ENCODE measurements around the gene ELOB. TPM values are rescaled to one million over a fixed set of nuclear protein-coding genes. Genes with fewer than 3 reads are reported as not detected.

ELOB gene
- total and polyA plus RNA-seq, 3 experiments from 2014 or later = 274 to 338 (median 322) TPM

GRCh38 chr16:2742323-2743006 is 34.6 kb downstream of the ELOB start:
- H3K27me3 ChIP-seq (ENCODE audit: insufficient read depth, low read length, poor library complexity, severe bottlenecking) = no peaks in the 10 kb centered on the region
- no peaks in the 10 kb centered on the region for H3K36me3 ChIP-seq (ENCODE audit: insufficient read depth, low read length)
- Mint-ChIP-seq H3K27me3 (peaks cover 0 to 6% of the 10 kb centered on the region in 2 donors), H3K36me3 (no peaks in the 10 kb centered on the region), H3K4me1 (no peaks in the 10 kb centered on the region), H3K9me3 (no peaks in the 10 kb centered on the region), H3K4me3 (no peak overlapping the region), H3K27ac (peak overlapping the region in 1 of 8 donors; percentile 11)
- no peak overlapping the region for H3K27ac ChIP-seq (ENCODE audit: low read depth, low read length)
- H3K4me3 ChIP-seq (ENCODE audit: low read length) = no peak overlapping the region
- no peaks in the 10 kb centered on the region for H3K4me1 ChIP-seq (ENCODE audit: insufficient read depth, low read length)
- CTCF ChIA-PET = no interaction called here
- no peak for DNase-seq
- POLR2A ChIA-PET = no interaction called here
- no peaks in the 10 kb centered on the region for H3K9me3 ChIP-seq (ENCODE audit: low read length)

- H3K4me3 Mint-ChIP-seq = peak overlapping the region in 1 of 7 donors; percentile 24
- POLR2A ChIA-PET = no interaction called here
- no peaks in the 10 kb centered on the region for H3K36me3 ChIP-seq (ENCODE audit: insufficient read depth, low read length)
- H3K9me3 ChIP-seq (ENCODE audit: low read length) = no peaks in the 10 kb centered on the region
- CTCF ChIA-PET = interaction anchor here (1.1 kb wide), 1 partner anchor 128 kb away, joined by 3 read pairs; no protein-coding TSS in a partner anchor
- no peaks in the 10 kb centered on the region for H3K4me1 Mint-ChIP-seq
- no peak for DNase-seq
- no peak overlapping the region for H3K27ac ChIP-seq (ENCODE audit: low read depth, low read length)
- no peaks in the 10 kb centered on the region for H3K27me3 ChIP-seq (ENCODE audit: insufficient read depth, low read length, poor library complexity, severe bottlenecking)
- no peaks in the 10 kb centered on the region for H3K4me1 ChIP-seq (ENCODE audit: insufficient read depth, low read length)
- peaks cover 4 to 7% of the 10 kb centered on the region in 2 donors for H3K27me3 Mint-ChIP-seq
- H3K36me3 Mint-ChIP-seq = no peaks in the 10 kb centered on the region
- H3K27ac Mint-ChIP-seq = peak overlapping the region in 1 of 8 donors; percentile 57
- H3K4me3 ChIP-seq (ENCODE audit: low read length) = no peak overlapping the region
- H3K9me3 Mint-ChIP-seq = no peaks in the 10 kb centered on the region
These were observed 35.9 kb downstream of the ELOB start for GRCh38 chr16:2741168-2741567.

- Mint-ChIP-seq H3K27me3 (peaks cover 4 to 6% of the 10 kb centered on the region in 2 donors), H3K9me3 (no peaks in the 10 kb centered on the region), H3K27ac (no peak overlapping the region), H3K4me1 (no peaks in the 10 kb centered on the region), H3K4me3 (peak overlapping the region in 1 of 7 donors; percentile 45), H3K36me3 (no peaks in the 10 kb centered on the region)
- H3K9me3 ChIP-seq (ENCODE audit: low read length) = no peaks in the 10 kb centered on the region
- H3K27ac ChIP-seq (ENCODE audit: low read depth, low read length) = no peak overlapping the region
- H3K4me3 ChIP-seq (ENCODE audit: low read length) = no peak overlapping the region
- DNase-seq = no peak
- no peaks in the 10 kb centered on the region for H3K27me3 ChIP-seq (ENCODE audit: insufficient read depth, low read length, poor library complexity, severe bottlenecking)
- ChIA-PET CTCF (interaction anchor here (1.1 to 1.6 kb wide), 2 partner anchors 10 to 128 kb away, joined by 3 to 4 read pairs; no protein-coding TSS in a partner anchor), POLR2A (no interaction called here)
- H3K4me1 ChIP-seq (ENCODE audit: insufficient read depth, low read length) = no peaks in the 10 kb centered on the region
- H3K36me3 ChIP-seq (ENCODE audit: insufficient read depth, low read length) = no peaks in the 10 kb centered on the region
These were observed 36.6 kb downstream of the ELOB start for GRCh38 chr16:2740476-2740875.

GRCh38 chr16:2739625-2740430 is 37.3 kb downstream of the ELOB start:
- Mint-ChIP-seq H3K27me3 (peaks cover 6% of the 10 kb centered on the region in 2 donors), H3K9me3 (no peaks in the 10 kb centered on the region), H3K4me3 (peak overlapping the region in 1 of 7 donors; percentile 45), H3K27ac (no peak overlapping the region), H3K4me1 (no peaks in the 10 kb centered on the region), H3K36me3 (no peaks in the 10 kb centered on the region)
- ChIA-PET POLR2A (no interaction called here), CTCF (interaction anchor here (1.1 to 1.6 kb wide), 2 partner anchors 11 to 129 kb away, joined by 3 to 4 read pairs; no protein-coding TSS in a partner anchor)
- DNase-seq = no peak
- Histone ChIP-seq H3K27ac (ENCODE audit: low read depth, low read length) (no peak overlapping the region), H3K9me3 (ENCODE audit: low read length) (no peaks in the 10 kb centered on the region), H3K36me3 (ENCODE audit: insufficient read depth, low read length) (no peaks in the 10 kb centered on the region), H3K27me3 (ENCODE audit: insufficient read depth, low read length, poor library complexity, severe bottlenecking) (no peaks in the 10 kb centered on the region), H3K4me3 (ENCODE audit: low read length) (no peak overlapping the region), H3K4me1 (ENCODE audit: insufficient read depth, low read length) (no peaks in the 10 kb centered on the region)

GRCh38 chr16:2738615-2739014 is 38.5 kb downstream of the ELOB start:
- Mint-ChIP-seq H3K4me3 (no peak overlapping the region), H3K27me3 (peaks cover 6 to 8% of the 10 kb centered on the region in 2 donors), H3K27ac (no peak overlapping the region), H3K4me1 (no peaks in the 10 kb centered on the region), H3K36me3 (no peaks in the 10 kb centered on the region), H3K9me3 (no peaks in the 10 kb centered on the region)
- Histone ChIP-seq H3K4me3 (ENCODE audit: low read length) (no peak overlapping the region), H3K27me3 (ENCODE audit: insufficient read depth, low read length, poor library complexity, severe bottlenecking) (no peaks in the 10 kb centered on the region), H3K36me3 (ENCODE audit: insufficient read depth, low read length) (no peaks in the 10 kb centered on the region), H3K4me1 (ENCODE audit: insufficient read depth, low read length) (no peaks in the 10 kb centered on the region), H3K27ac (ENCODE audit: low read depth, low read length) (no peak overlapping the region), H3K9me3 (ENCODE audit: low read length) (no peaks in the 10 kb centered on the region)
- DNase-seq = no peak
- POLR2A ChIA-PET = no interaction called here
- CTCF ChIA-PET = no interaction called here

GRCh38 chr16:2737895-2738418 is 39.1 kb downstream of the ELOB start:
- ChIA-PET POLR2A (no interaction called here), CTCF (no interaction called here)
- Mint-ChIP-seq H3K27me3 (peaks cover 6 to 8% of the 10 kb centered on the region in 2 donors), H3K9me3 (no peaks in the 10 kb centered on the region), H3K36me3 (no peaks in the 10 kb centered on the region), H3K4me1 (no peaks in the 10 kb centered on the region), H3K27ac (no peak overlapping the region), H3K4me3 (no peak overlapping the region)
- no peak for DNase-seq
- H3K4me1 ChIP-seq (ENCODE audit: insufficient read depth, low read length) = no peaks in the 10 kb centered on the region
- no peaks in the 10 kb centered on the region for H3K9me3 ChIP-seq (ENCODE audit: low read length)
- H3K36me3 ChIP-seq (ENCODE audit: insufficient read depth, low read length) = no peaks in the 10 kb centered on the region
- H3K4me3 ChIP-seq (ENCODE audit: low read length) = no peak overlapping the region
- no peaks in the 10 kb centered on the region for H3K27me3 ChIP-seq (ENCODE audit: insufficient read depth, low read length, poor library complexity, severe bottlenecking)
- H3K27ac ChIP-seq (ENCODE audit: low read depth, low read length) = no peak overlapping the region

- CTCF ChIA-PET = no interaction called here
These were observed 39.9 kb downstream of the ELOB start for GRCh38 chr16:2737238-2737605.

More at GRCh38 chr16:2737238-2737605, 39.9 kb downstream of the ELOB start:
- H3K36me3 Mint-ChIP-seq = no peaks in the 10 kb centered on the region
- H3K27ac Mint-ChIP-seq = no peak overlapping the region
- no peaks in the 10 kb centered on the region for H3K27me3 ChIP-seq (ENCODE audit: insufficient read depth, low read length, poor library complexity, severe bottlenecking)
- H3K4me3 ChIP-seq (ENCODE audit: low read length) = no peak overlapping the region
- no peak overlapping the region for H3K27ac ChIP-seq (ENCODE audit: low read depth, low read length)
- no peaks in the 10 kb centered on the region for H3K4me1 ChIP-seq (ENCODE audit: insufficient read depth, low read length)
- H3K4me1 Mint-ChIP-seq = no peaks in the 10 kb centered on the region
- H3K9me3 ChIP-seq (ENCODE audit: low read length) = no peaks in the 10 kb centered on the region
- H3K4me3 Mint-ChIP-seq = no peak overlapping the region
- no peaks in the 10 kb centered on the region for H3K9me3 Mint-ChIP-seq
- POLR2A ChIA-PET = no interaction called here
- peaks cover 6 to 8% of the 10 kb centered on the region in 2 donors for H3K27me3 Mint-ChIP-seq
- DNase-seq = no peak
- no peaks in the 10 kb centered on the region for H3K36me3 ChIP-seq (ENCODE audit: insufficient read depth, low read length)
